ENCODE data around the gene ERN1. TPM values are rescaled to one million over a fixed set of nuclear protein-coding genes. Genes with fewer than 3 reads are reported as not detected.

The ERN1 gene
- total and polyA plus RNA-seq, 4 donors: 8.3 to 34.2 (median 19.4) TPM

DNA sequence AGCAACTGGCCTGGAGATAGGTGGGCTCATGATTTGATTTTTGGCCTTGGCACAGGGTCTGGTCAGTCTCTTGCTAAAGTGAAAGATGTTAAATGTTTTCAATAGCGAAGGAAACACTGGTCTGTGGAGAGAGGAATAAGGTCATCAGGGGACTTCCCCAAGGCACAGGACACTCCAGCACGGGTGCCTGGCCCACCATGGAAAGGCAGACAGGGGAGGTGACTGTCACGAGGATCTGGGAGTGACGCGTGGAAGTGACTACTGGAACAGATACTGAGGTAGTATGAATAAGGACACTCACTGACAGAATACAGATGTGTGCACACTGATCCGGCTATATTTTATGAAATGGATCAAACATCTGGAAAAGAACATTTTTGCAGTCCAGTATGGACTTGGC lies 92.8 kb downstream of the ERN1 start:
- DNase-seq: no peak
- TF ChIP-seq, protein P1, sequence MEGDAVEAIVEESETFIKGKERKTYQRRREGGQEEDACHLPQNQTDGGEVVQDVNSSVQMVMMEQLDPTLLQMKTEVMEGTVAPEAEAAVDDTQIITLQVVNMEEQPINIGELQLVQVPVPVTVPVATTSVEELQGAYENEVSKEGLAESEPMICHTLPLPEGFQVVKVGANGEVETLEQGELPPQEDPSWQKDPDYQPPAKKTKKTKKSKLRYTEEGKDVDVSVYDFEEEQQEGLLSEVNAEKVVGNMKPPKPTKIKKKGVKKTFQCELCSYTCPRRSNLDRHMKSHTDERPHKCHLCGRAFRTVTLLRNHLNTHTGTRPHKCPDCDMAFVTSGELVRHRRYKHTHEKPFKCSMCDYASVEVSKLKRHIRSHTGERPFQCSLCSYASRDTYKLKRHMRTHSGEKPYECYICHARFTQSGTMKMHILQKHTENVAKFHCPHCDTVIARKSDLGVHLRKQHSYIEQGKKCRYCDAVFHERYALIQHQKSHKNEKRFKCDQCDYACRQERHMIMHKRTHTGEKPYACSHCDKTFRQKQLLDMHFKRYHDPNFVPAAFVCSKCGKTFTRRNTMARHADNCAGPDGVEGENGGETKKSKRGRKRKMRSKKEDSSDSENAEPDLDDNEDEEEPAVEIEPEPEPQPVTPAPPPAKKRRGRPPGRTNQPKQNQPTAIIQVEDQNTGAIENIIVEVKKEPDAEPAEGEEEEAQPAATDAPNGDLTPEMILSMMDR (IDR thresholded peaks at IDR 0.05; ENCODE audit: control extremely low read depth, extremely low read depth): no peak
- H3K27ac ChIP-seq (ENCODE audit: low read depth in 1 of 2, low read length in 1 of 2): no peak overlapping the region
- no peaks in the 10 kb centered on the region for H3K9me3 ChIP-seq (ENCODE audit: control insufficient read depth in 4 of 4, insufficient read depth in 3 of 4, low read length in 3 of 4)
- WGBS, 2 donors: 84% methylated on average over 6 of the region's 6 CpGs
- no peak for ATAC-seq (ENCODE audit: insufficient read depth, low FRiP score)
- H3K36me3 ChIP-seq (ENCODE audit: control insufficient read depth in 4 of 4, insufficient read depth in 4 of 4, low read length in 4 of 4): peaks cover 0 to 17% (median 3%) of the 10 kb centered on the region in 4 donors
- H3K27me3 ChIP-seq (ENCODE audit: control insufficient read depth in 3 of 3, insufficient read depth in 3 of 3, low read length in 2 of 3): no peaks in the 10 kb centered on the region
- H3K4me1 ChIP-seq (ENCODE audit: control insufficient read depth in 5 of 5, insufficient read depth in 5 of 5, low read length in 5 of 5): peaks cover 0 to 3% (median 0%) of the 10 kb centered on the region in 5 donors
- H3K4me3 ChIP-seq: no peak overlapping the region
- no peak overlapping the region for H3K9ac ChIP-seq (ENCODE audit: insufficient read depth in 1 of 2, low read length in 2 of 2)

DNA sequence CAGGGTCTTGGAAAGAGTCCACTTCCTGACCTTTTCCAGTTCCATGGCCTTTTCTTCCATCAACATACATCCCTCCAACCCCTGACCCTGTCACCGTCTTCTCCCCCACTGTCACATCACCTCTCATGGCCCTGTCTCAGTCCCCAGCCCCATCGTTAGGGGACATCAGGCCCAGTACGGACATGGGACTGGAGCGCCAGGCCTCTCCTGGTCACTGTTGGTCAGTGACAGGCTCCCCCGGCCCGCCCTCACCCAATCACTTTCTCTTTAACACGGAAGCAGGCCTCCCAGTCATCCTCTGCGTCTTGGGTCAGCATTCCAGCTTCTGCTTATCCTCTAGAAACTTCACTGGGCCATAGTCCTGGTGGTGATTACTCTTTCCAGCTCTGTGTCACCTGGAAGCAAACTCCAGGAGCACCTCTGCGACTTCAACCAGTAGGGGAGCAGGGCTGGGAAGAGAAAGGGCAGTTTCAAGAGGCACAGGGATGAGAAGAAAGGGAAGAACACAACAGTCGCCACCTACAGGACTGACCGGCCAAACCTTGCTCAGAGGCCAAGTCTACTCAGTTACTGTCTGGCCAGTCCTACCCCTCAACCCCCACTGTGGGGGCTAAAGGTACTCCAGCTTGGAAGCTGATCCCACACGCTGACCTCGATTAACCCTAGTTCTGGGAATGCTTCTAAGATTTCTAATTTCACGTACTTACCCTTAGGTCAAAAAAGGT lies 93.6 kb downstream of the ERN1 start:
- H3K9me3 ChIP-seq (ENCODE audit: control insufficient read depth in 4 of 4, insufficient read depth in 3 of 4, low read length in 3 of 4): no peaks in the 10 kb centered on the region

DNA sequence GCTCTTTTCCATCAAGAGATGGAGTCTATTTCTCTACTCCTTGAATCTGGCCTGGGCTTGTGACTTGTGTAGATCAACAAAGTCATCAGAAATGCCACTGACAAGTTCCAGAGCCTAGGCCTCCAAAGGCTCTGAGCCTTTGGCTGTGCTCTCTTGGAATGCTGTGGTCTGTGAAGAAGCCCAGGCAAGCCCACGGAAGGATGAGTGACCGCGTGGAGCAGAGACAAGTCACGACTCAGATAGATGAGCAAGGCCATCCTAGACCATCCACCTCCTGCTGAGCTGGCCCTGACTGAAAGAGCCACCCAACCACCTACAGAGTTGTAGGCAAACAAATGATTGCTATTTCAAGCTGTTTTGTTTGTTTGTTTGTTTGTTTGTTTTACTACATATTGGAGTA lies 97.9 kb downstream of the ERN1 start:
- Histone ChIP-seq H3K9ac (ENCODE audit: insufficient read depth in 1 of 2, low read length in 2 of 2) (no peak overlapping the region), H3K9me3 (ENCODE audit: control insufficient read depth in 4 of 4, insufficient read depth in 3 of 4, low read length in 3 of 4) (no peaks in the 10 kb centered on the region), H3K4me1 (ENCODE audit: control insufficient read depth in 5 of 5, insufficient read depth in 5 of 5, low read length in 5 of 5) (no peaks in the 10 kb centered on the region), H3K27ac (ENCODE audit: low read depth in 1 of 2, low read length in 1 of 2) (no peak overlapping the region), H3K36me3 (ENCODE audit: control insufficient read depth in 4 of 4, insufficient read depth in 4 of 4, low read length in 4 of 4) (peaks cover 0 to 2% (median 0%) of the 10 kb centered on the region in 4 donors), H3K4me3 (no peak overlapping the region), H3K27me3 (ENCODE audit: control insufficient read depth in 3 of 3, insufficient read depth in 3 of 3, low read length in 2 of 3) (no peaks in the 10 kb centered on the region)
- WGBS, 2 donors: 90 to 94% methylated on average over 4 of the region's 4 CpGs
- ATAC-seq (ENCODE audit: insufficient read depth, low FRiP score) (no peak), DNase-seq (no peak)
- TF ChIP-seq, protein P1 (IDR thresholded peaks at IDR 0.05; ENCODE audit: control extremely low read depth, extremely low read depth): no peak

More for the DNA sequence above, 93.6 kb downstream of the ERN1 start:
- no peaks in the 10 kb centered on the region for H3K27me3 ChIP-seq (ENCODE audit: control insufficient read depth in 3 of 3, insufficient read depth in 3 of 3, low read length in 2 of 3)
- H3K4me3 ChIP-seq: no peak overlapping the region
- H3K4me1 ChIP-seq (ENCODE audit: control insufficient read depth in 5 of 5, insufficient read depth in 5 of 5, low read length in 5 of 5): peaks cover 0 to 3% (median 0%) of the 10 kb centered on the region in 5 donors
- H3K9ac ChIP-seq (ENCODE audit: insufficient read depth in 1 of 2, low read length in 2 of 2): no peak overlapping the region
- H3K36me3 ChIP-seq (ENCODE audit: control insufficient read depth in 4 of 4, insufficient read depth in 4 of 4, low read length in 4 of 4): peaks cover 0 to 12% (median 3%) of the 10 kb centered on the region in 4 donors
- TF ChIP-seq, protein P1 (IDR thresholded peaks at IDR 0.05; ENCODE audit: control extremely low read depth, extremely low read depth): no peak
- ATAC-seq (ENCODE audit: insufficient read depth, low FRiP score) (no peak), DNase-seq (no peak)
- no peak overlapping the region for H3K27ac ChIP-seq (ENCODE audit: low read depth in 1 of 2, low read length in 1 of 2)
- WGBS, 2 donors: 90 to 92% methylated on average over 14 of the region's 14 CpGs
